ENCODE measurements around the gene RNF126.

Gene RNF126

GRCh38 chr19:648305-648704 is 14.7 kb downstream of the RNF126 start:
- in situ Hi-C loops (cut with HindIII; ENCODE audit: low sequenced_read_pairs): no loop called here

- in situ Hi-C loops (cut with HindIII; ENCODE audit: low sequenced_read_pairs): no loop called here
These were observed 15.3 kb downstream of the RNF126 start for GRCh38 chr19:647566-648284.

- in situ Hi-C loops (cut with HindIII; ENCODE audit: low sequenced_read_pairs): no loop called here
These were observed 16.0 kb downstream of the RNF126 start for GRCh38 chr19:646779-647565.

- in situ Hi-C loops (cut with HindIII; ENCODE audit: low sequenced_read_pairs): no loop called here
These were observed 16.9 kb downstream of the RNF126 start for GRCh38 chr19:645912-646778.

- in situ Hi-C loops (cut with HindIII; ENCODE audit: low sequenced_read_pairs): no loop called here
These were observed 18.2 kb downstream of the RNF126 start for GRCh38 chr19:644789-645188.

GRCh38 chr19:644363-644762 is 18.7 kb downstream of the RNF126 start:
- in situ Hi-C loops (cut with HindIII; ENCODE audit: low sequenced_read_pairs): no loop called here

GRCh38 chr19:643736-644135 is 19.3 kb downstream of the RNF126 start:
- in situ Hi-C loops (cut with HindIII; ENCODE audit: low sequenced_read_pairs): no loop called here

GRCh38 chr19:642767-643727 is 20.0 kb downstream of the RNF126 start:
- in situ Hi-C loops (cut with HindIII; ENCODE audit: low sequenced_read_pairs): no loop called here

GRCh38 chr19:641702-642101 is 21.3 kb downstream of the RNF126 start:
- in situ Hi-C loops (cut with HindIII; ENCODE audit: low sequenced_read_pairs): no loop called here

GRCh38 chr19:640606-641189 is 22.3 kb downstream of the RNF126 start:
- in situ Hi-C loops (cut with HindIII; ENCODE audit: low sequenced_read_pairs): no loop called here

- in situ Hi-C loops (cut with HindIII; ENCODE audit: low sequenced_read_pairs): no loop called here
These were observed 22.9 kb downstream of the RNF126 start for GRCh38 chr19:640161-640558.

- in situ Hi-C loops (cut with HindIII; ENCODE audit: low sequenced_read_pairs): no loop called here
These were observed 23.5 kb downstream of the RNF126 start, which contains the start of gene FGF22 for GRCh38 chr19:639253-640160. Gene FGF22, plus strand, starts transcription at chr19:639879. Its CDS starts 47 bp downstream, at chr19:639926.

GRCh38 chr19:638906-639252 is 24.1 kb downstream of the RNF126 start:
- in situ Hi-C loops (cut with HindIII; ENCODE audit: low sequenced_read_pairs): no loop called here

- in situ Hi-C loops (cut with HindIII; ENCODE audit: low sequenced_read_pairs): no loop called here
These were observed 27.9 kb downstream of the RNF126 start for GRCh38 chr19:634975-635652.

GRCh38 chr19:633786-634639 is 29.0 kb downstream of the RNF126 start:
- in situ Hi-C loops (cut with HindIII; ENCODE audit: low sequenced_read_pairs): no loop called here

- in situ Hi-C loops (cut with HindIII; ENCODE audit: low sequenced_read_pairs): no loop called here
These were observed 29.8 kb downstream of the RNF126 start, which contains the start of gene POLRMT for GRCh38 chr19:633068-633785. Gene POLRMT, minus strand, starts transcription at chr19:633537. Its CDS starts 25 bp downstream, at chr19:633512.
